GM20431 (cell line): Measurements from ENCODE around the gene DNASE1L2.
"Not testable (repeated sequence)": the region's sequence is repeated elsewhere in the genome, so short reads cannot be mapped to it uniquely, and the experiment has no call there.

Experiments used
- in situ Hi-C: fragments of 300-500 bp; cut with MseI, MboI; formaldehyde crosslinking; loops from one replicate; pipeline ENCODE4 v1.15.0; 2020; ENCODE audit warnings: low sequenced_read_pairs; ENCODE audit not compliant: unreplicated experiment

DNASE1L2 gene

DNA sequence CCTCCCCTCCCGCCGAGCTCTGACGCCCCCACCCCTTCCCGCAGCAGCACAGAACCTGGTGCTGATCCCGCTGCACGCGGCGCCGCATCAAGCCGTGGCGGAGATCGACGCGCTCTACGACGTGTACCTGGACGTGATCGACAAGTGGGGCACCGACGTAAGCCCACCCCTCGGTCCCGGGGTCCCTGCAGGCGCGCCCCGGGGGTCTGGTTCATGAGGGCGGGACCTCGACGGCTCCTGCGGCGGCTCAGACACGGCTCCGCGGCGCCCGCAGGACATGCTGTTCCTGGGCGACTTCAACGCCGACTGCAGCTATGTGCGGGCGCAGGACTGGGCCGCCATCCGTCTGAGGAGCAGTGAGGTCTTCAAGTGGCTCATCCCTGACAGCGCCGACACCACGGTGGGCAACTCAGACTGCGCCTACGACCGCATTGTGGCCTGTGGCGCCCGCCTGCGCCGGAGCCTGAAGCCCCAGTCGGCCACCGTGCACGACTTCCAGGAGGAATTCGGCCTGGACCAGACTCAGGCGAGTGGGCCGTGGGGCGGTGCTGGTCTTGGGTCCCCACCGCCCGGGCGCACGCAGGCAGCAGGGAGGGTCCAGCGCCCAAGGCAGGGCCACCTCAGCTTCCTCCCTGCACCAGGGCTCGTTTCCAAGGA lies 1.4 kb downstream of the DNASE1L2 start:
- in situ Hi-C loops: no loop called here

DNA sequence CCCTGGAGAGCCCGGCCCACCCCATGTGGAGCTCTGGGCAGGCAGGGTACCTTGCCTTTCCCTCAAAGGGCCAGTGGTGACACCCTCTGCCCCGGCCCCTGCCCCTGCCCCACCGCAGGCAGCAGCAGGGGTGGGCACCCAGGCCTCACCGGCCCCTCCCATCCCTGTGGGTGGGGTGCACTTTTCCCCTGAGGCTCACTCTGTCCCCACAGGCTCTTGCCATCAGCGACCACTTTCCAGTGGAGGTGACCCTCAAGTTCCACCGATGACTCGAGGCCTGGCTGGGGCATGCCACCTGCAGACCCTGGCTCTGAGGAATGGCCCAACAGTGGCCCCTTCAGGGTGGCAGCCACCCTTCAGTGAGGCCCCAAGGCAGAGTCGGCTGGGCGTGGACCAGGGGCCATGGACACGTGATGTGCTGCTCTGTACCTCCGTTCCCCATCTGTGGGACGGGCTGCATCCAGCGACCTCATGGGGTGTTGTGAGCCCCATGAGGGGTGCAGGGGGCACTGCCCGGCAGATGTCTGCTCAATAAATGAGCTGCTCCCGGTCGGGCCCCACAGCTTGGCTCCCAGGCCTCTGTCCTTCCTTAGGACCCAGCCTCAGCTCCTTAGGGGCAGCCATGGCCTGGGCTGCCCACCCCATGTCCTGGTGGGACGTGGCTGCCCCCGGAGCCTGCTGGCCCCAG lies 2.0 kb downstream of the DNASE1L2 start:
- in situ Hi-C loops: no loop called here

DNA sequence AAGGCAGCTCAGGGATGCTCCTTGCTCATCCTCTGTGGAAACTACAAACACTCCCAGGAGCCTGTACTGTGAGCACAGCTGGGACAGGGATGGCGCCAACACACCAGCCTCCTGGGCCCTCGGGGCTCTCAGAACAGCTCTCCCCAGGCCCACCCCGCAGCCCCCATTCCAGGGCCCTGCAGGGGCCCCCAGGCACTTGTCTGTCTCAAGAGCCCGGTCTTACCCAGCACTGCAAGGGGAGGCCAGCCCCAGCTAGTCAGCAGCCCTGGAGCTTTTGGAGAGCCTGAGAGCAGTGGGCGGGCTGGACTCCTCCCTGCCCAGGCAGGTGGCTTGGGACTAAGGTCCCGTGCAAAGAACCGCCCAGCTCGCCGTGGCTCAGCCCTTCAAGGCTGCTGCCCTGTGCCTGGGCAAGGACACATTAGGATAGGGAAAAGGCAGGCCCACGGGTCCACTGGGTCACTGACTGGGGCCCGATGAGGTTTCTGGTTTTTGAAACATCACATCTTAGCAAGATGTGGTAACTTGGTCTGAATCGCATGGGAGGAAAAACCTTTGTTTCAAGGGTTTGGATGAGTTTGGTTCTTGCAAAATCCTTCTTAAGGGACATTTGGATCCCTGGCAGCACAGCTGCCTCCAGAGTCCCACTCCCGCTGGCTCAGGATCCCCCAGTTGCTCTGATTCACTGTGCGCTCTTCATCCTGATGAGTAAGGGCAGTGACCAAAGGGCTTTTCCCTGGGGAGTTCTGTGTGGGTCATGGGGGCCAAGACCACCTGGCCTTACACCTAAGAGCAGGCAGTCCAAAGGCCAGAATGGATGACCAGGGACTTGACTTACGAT lies 2.8 kb downstream of the DNASE1L2 start:
- in situ Hi-C loops: no loop called here

DNA sequence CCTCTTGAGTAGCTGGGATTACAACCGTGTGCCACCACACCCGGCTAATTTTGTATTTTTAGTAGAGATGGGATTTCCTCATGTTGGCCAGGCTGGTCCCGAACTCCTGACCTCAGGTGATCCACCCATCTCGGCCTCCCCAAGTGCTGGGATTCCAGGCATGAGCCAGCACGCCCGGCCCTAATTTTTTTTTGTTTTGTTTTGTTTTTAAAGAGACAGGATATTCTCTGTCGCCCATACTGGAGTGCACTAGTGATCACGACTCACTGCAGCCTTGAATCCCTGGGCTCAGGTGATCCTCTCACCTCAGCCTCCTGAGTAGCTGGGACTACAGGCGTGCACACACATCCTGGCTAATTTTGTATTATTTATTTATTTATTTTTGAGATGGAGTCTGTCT lies 4.1 kb downstream of the DNASE1L2 start:
- in situ Hi-C loops: not testable (repeated sequence)

DNA sequence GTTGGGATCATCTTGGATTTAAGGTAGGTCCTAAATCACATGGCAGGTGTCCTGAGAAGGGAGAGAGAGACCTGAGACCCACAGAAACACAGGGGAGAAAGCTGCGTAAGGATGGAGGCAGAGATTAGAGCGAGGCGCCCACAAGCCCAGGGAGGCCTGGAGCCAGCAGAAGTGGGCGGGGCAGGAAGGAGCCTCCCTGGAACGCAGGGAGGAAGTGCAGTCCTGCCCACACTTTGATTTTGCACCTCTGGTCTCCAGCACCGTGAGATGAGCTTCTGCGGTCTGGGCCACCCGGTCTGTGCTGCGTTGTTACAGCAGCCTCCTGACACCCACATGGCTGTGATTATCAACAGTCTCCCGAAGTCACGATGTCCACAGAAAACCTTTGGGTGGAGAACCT lies 6.4 kb downstream of the DNASE1L2 start:
- in situ Hi-C loops: no loop called here

DNA sequence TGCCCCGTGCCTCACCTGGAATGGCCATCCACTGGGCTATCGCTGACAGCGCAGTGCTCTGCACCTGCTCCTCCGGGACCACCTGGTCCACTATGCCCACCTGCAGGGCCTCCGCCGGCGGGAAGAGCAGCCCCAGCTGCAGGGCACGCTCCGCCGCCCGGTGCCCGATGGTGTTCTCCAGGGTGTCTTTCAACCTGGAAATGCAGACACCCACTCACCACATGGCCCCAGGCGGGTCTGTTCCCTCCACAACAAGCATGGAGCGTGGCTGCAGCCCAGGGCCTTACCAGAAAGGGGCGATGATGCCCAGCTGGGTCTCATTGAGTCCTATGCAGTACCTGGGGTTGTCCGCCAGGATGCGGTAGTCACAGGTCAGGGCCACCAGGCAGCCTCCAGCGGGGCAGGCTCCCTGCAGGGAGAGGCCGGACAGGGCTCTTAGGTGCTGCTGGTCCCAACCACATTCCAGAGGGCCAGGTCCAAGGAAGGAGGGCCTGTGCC lies 6.8 kb downstream of the DNASE1L2 start:
- in situ Hi-C loops: no loop called here

DNA sequence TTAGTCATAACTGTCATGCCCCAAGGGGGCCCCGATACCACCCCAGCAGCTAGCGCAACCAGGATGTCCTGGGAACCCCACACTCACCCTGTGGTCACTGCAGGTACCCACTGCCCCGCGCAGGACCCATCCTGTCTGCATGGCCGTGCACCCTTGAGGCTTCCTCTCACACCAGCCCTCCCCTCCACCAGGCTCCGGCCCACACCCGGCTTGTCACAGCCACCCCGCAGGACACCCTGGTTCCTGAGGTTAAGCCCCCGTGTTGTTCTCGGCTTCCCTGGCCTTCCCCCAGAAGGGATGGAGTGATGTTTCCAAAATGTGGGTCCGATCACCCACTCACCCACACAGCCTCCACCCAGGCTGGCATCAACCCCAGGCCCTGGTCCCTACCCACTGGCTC lies 7.5 kb downstream of the DNASE1L2 start:
- in situ Hi-C loops: no loop called here

DNA sequence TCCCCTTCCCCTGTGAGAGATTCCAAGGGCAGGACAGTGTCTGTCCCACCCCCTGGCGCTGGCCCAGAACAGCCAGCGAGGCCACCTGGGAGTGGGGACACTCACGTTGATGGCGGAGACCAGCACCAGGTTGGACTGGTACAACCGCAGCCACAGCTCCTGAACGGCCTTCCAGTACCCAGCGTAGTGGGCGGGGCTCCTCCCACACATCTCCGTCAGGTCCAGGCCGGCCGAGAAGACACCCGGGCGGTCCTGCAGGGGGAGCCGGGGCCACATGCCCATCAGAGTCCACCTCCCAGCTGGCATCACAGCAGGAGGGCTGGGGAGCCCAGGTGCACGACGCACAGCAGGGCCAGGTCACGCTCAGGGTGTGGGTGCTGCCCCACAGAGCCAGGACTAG lies 8.1 kb downstream of the DNASE1L2 start:
- in situ Hi-C loops: no loop called here

DNA sequence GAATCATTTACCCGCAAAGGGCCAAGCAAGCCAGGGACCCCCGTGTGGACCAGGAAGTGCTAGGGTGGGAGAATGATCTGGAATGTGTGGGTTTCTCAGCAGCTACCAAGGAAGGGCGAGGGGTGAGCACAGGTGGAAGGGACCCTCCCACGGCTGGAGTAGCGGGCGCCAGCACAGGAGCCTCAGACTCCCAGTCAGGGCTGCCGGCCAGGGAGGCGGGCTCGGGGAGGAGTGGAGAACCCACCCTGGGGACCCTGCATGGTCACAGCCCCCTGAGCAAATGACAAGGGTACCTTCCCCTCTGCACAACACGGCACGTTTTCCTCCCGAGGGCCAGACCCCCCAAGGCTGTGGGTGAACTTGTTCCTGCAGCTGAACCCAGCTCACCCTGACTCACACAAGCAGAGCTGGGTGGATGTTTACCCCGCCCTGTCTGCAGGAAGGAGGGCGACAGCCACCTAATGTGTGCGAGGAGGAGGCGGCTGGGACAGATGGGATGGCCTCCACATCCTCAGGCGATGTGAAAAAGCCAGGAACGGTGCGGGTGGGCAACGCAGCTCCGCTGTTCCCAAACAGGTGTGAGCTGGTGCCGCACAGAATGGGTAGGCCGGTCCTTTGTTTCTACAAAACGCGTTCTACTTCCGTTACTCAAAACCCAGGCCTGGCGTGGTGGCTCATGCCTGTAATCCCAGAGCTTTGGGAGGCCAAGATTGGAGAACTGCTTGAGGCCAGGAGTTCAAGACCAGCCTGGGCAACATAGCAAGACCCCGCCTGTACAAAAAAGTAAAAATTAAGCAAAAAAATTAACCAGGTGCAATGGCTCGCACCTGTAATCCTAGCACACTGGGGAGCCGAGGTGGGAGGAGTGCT lies 8.9 kb downstream of the DNASE1L2 start:
- in situ Hi-C loops: no loop called here

DNA sequence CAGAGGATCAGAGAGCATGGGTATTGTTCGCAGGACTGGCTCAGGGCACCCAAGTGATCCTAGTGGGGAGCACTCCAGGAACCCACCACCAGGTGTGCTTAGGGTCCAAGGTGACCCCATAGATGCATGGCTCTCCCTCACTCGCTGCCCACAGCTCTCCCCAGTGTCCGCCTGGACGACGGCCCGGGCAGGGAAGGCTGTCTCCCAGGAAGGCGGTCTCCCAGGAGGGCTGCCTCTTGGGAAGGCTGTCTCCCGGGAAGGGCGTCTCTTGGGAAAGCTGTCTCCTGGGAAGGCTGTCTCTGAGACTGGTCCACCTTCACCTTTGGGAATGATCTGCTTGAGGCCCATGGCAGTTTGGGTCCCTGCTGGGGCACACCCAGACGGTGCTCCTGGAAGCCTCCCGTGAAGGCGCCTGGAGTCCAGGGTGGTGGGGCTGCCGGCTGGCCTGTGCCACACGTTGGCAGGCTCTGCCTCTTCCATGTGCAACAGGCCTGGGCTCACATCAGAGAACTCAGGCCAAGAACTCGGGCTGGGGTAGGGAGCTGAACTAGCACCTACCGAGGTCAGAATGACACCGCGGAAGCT lies 10.1 kb downstream of the DNASE1L2 start:
- in situ Hi-C loops: no loop called here

DNA sequence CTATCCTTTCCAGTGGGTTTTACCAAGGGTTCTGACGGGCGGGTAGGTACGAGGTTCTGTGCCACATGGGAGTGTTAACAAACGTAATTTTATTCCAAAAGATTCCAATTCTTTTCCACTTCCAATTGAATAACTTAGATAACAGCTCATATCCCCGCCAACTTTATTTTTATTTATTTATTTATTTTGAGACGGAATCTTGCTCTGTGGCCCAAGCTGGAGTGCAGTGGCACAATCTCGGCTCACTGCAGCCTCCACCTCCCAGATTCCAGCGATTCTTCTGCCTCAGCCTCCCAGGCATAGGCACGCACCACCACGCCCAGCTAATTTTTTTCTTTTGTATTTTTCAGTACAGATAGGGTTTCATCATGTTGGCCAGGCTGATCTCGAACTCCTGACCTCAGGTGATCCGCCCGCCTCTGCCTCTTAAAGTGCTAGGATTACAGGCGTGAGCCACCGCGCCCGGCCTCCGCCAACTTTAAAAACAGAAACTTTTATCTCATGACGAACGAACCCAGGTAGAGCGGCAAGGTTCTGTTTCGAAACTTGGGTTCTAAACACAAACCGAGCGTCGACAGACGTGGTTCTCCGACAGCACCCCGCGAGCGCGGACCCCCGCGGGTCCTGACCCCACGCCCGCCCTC lies 14.5 kb downstream of the DNASE1L2 start:
- in situ Hi-C loops: no loop called here

DNA sequence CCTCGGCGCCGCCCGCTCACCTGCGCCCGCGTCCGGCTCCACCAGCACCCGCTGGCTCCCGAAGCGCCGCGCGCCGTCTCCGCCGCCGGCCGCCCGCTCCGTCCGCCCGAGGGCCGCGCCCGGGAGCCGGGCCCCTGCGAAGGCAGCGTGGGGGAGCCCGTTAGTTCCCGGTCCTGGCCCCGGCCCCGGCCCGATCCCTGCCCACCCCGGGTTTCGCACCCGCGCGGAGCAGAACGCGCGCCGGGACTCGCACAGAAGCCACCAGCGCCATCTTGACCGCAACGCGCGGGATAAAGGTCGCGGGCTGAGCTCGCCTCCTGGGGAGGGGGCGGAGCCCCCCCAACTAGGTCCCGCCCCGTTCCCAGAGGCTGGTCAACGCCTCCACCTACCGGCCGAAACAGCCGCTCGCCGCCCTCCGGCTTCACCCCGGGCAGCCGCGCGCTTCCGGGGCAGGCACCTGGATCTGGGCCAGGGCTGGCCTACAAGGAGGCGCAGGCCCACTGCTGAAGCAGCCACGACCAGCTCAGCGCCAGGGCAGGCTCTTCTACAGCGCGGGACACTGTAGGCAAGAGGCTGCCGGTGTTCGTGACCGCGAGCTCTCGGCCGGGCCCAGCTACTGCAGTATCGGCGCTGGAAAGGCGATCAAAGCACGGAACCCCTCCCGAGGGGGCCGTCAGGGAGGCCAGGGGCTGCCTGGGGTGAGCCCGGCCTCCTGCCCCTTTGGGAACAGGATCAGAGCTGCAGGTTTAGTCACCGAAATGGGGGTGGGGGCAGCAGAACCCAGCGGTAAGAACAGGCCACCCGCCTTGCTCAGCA lies 15.3 kb downstream of the DNASE1L2 start, which contains the start of gene ECI1:
Gene ECI1 (minus strand): TSS at position 292 of the 816 bp plus-strand sequence. CDS start 21 bp downstream, at position 271.
- in situ Hi-C loops: no loop called here

DNA sequence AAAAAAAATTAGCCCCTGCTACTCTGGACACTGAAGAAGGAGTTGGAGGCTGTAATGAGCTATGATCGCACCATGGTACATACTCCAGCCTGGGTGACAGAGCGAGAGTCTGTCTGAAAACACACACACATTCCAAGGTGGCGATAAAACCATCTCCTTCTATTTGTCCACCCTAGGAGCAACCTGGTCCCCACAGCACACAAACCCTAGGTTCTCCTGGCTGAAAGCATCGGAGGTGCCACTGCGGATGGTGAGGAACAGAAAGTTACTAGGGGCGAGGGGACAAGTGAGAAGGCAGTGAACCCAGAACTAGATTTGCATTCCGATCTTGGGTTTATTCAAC lies 16.5 kb downstream of the DNASE1L2 start:
- in situ Hi-C loops: no loop called here

DNA sequence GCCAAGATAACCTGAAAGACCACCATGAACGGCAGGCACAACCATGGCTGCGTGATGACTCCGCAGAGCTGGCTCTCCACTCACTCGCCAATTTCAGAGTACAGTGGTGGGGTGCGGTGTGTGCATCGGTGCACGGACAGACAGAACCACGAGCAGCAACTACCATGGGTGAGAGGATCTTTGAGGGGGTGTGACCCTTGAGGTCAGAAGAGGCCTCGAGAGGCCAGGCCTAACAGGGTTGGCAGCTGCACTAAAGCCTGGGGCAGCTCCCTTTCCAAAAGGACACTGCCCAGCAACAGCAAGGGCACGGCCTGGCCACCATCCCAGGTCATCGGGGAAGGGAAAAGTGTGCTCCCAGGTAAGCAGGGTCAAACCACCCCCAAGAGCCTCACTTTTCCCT lies 17.0 kb downstream of the DNASE1L2 start:
- in situ Hi-C loops: no loop called here

DNA sequence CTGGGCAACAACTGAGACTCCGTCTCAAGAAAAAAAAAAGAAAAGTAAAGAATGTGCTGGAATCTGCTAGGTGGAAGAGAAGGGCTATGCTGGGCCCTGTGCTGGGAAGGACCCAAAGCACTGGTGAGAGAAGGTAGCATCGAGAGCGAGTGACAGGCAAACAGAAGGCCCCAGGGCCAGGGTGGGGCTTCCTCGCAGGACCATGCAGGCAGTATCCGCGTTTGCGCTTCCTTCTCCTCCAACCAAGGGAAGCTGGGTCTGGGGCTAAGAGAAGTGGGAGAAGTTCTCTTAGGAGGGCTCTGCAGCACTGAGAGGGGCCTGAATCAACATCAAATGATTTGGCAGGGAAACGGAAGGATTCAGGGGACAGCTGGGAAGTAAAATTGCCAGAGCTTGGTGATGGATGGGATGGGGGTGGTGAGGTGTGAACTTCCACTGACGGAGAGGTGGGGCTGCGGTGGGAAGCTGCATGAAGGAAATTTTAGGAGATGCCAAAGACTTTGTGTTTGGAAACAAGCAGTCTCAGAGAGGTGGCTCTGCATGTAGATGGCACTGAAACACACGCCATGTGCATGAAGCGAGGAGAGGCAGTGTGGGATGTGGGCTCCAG lies 20.4 kb downstream of the DNASE1L2 start:
- in situ Hi-C loops: no loop called here

DNA sequence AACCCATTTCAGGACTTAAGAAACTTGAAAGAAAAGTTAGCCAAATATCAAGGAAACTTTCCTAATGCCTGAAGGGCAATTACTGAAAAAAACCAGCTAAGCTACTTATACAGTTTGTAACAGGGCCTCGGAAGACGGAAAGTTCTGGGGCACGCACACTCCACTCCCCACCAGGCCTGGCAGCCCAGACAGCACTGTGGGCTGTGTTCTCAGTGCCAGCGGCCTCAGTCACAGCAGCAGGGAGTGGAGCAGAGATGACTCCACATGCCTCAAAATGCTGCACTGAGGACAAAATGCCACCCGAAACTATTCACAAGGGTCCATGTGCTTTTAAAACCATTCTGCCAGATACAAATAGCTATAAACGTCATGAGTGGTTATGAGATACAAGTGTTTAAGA lies 21.5 kb downstream of the DNASE1L2 start:
- in situ Hi-C loops: no loop called here

DNA sequence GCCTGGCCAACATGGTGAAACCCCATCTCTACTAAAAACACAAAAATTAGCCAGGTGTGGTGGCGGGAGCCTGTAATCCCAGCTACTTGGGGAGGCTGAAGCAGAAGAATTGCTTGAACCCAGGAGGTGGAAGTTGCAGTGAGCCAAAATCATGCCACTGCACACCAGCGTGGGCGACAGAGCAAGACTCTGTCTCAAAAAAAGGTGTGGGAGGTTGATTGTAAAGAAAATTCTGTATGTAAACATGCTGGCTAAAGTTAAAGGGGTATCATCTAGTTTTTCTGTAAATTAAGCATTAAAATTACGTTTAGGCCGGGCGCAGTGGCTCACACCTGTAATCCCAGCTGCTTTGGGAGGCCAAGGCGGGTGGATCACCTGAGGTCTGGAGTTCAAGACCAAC lies 22.3 kb downstream of the DNASE1L2 start:
- in situ Hi-C loops: not testable (repeated sequence)

DNA sequence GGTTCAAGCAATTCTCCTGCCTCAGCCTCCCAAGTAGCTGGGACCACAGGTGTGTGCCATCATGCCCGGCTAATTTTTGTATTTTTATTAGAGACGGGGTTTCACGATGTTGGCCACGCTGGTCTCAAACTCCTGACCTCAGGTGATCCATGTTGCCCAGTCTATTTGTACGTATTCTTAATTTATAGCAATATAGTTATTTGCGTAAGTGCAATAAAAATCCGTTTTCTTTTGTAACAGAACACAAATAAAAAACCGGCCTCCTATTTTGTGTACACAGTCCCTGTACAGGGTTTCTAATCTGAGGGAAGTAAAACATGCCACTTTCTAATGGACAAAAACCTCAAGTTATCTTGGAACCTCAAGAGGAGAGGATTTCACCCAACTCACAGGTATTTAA lies 24.0 kb downstream of the DNASE1L2 start:
- in situ Hi-C loops: no loop called here
